ENCODE results near the gene SEC24B. TPM values are rescaled to one million over a fixed set of nuclear protein-coding genes. Genes with fewer than 3 reads are reported as not detected.
"Not testable (repeated sequence)": the region's sequence is repeated elsewhere in the genome, so short reads cannot be mapped to it uniquely, and the experiment has no call there.

The SEC24B gene
- total RNA-seq, 2 experiments from 2014 or later: 27.0 to 28.5 TPM

- ATAC-seq (ENCODE audit: low read depth); H3K9me3 Mint-ChIP-seq; H3K27ac Mint-ChIP-seq; DNase-seq; H3K27me3 Mint-ChIP-seq: not testable (repeated sequence)
- H3K36me3 Mint-ChIP-seq: peaks cover 15% of the 10 kb centered on the region
- POLR2A ChIA-PET: interaction anchor here (0.6 to 0.8 kb wide), 2 partner anchors 70 to 275 kb away, joined by 3 read pairs; no protein-coding TSS in a partner anchor
- H3K4me1 Mint-ChIP-seq: peaks cover 32% of the 10 kb centered on the region
- peak overlapping the region; percentile 11 for H3K4me3 Mint-ChIP-seq
Observed at GRCh38 chr4:109558095-109558494, 124.5 kb downstream of the SEC24B start.

- ATAC-seq (ENCODE audit: low read depth): peak; percentile 24
- peak; percentile 80 for DNase-seq
- H3K27ac Mint-ChIP-seq: peak overlapping the region; percentile 99
- POLR2A ChIA-PET: interaction anchor here (0.7 to 3.4 kb wide), 18 partner anchors 9 to 637 kb away, joined by 3 to 31 read pairs (median 4); partner anchors contain the start of genes CASP6, GAR1 and SEC24B
- H3K27me3 Mint-ChIP-seq: no peaks in the 10 kb centered on the region
- peaks cover 40% of the 10 kb centered on the region for H3K4me1 Mint-ChIP-seq
- no peaks in the 10 kb centered on the region for H3K9me3 Mint-ChIP-seq
- peaks cover 17% of the 10 kb centered on the region for H3K36me3 Mint-ChIP-seq
- H3K4me3 Mint-ChIP-seq: peak overlapping the region; percentile 98
Observed at GRCh38 chr4:109559625-109559982, 126.0 kb downstream of the SEC24B start.

GRCh38 chr4:109559983-109560686 lies 126.5 kb downstream of the SEC24B start, which contains the start of gene MCUB:
Gene MCUB (plus strand): TSS chr4:109560246. CDS start chr4:109560338, 92 bp downstream.
- no peaks in the 10 kb centered on the region for H3K9me3 Mint-ChIP-seq
- H3K27ac Mint-ChIP-seq: peak within 1 kb of the TSS; percentile 99
- no peaks in the 10 kb centered on the region for H3K27me3 Mint-ChIP-seq
- peaks cover 22% of the 10 kb centered on the region for H3K36me3 Mint-ChIP-seq
- POLR2A ChIA-PET: interaction anchor here (0.6 to 3.4 kb wide), 22 partner anchors 8 to 636 kb away, joined by 3 to 31 read pairs (median 4); partner anchors contain the start of genes CASP6, GAR1 and SEC24B
- ATAC-seq (ENCODE audit: low read depth) (peak; percentile 95), DNase-seq (peak; percentile 93)
- peaks cover 44% of the 10 kb centered on the region for H3K4me1 Mint-ChIP-seq
- H3K4me3 Mint-ChIP-seq: peak within 1 kb of the TSS; percentile 98

- Mint-ChIP-seq H3K4me3 (peak overlapping the region; percentile 98), H3K4me1 (peaks cover 44% of the 10 kb centered on the region), H3K36me3 (peaks cover 24% of the 10 kb centered on the region), H3K27me3 (no peaks in the 10 kb centered on the region), H3K9me3 (no peaks in the 10 kb centered on the region), H3K27ac (peak overlapping the region; percentile 99)
- DNase-seq (peak; percentile 60), ATAC-seq (ENCODE audit: low read depth) (peak; percentile 36)
- POLR2A ChIA-PET: interaction anchor here (0.6 to 3.4 kb wide), 20 partner anchors 10 to 635 kb away, joined by 3 to 31 read pairs (median 4); partner anchors contain the start of genes CASP6, GAR1 and SEC24B
Observed at GRCh38 chr4:109560687-109561461, 127.3 kb downstream of the SEC24B start.

- POLR2A ChIA-PET: interaction anchor here (0.8 to 2.1 kb wide), 5 partner anchors 12 to 83 kb away, joined by 3 to 5 read pairs (median 4); no protein-coding TSS in a partner anchor
- Mint-ChIP-seq H3K27ac (no peak overlapping the region), H3K27me3 (no peaks in the 10 kb centered on the region), H3K9me3 (no peaks in the 10 kb centered on the region), H3K36me3 (peaks cover 27% of the 10 kb centered on the region), H3K4me3 (peak overlapping the region; percentile 98), H3K4me1 (peaks cover 42% of the 10 kb centered on the region)
- DNase-seq (no peak), ATAC-seq (ENCODE audit: low read depth) (no peak)
Observed at GRCh38 chr4:109562457-109563239, 129.0 kb downstream of the SEC24B start.

GRCh38 chr4:109571494-109571893 lies 137.9 kb downstream of the SEC24B start:
- DNase-seq (no peak), ATAC-seq (ENCODE audit: low read depth) (no peak)
- H3K36me3 Mint-ChIP-seq: peaks cover 41% of the 10 kb centered on the region
- peaks cover 34% of the 10 kb centered on the region for H3K4me1 Mint-ChIP-seq
- no peaks in the 10 kb centered on the region for H3K9me3 Mint-ChIP-seq
- POLR2A ChIA-PET: interaction anchor here (0.9 to 1.1 kb wide), 2 partner anchors 10 to 12 kb away, joined by 3 to 6 read pairs; partner anchors contain the start of gene MCUB
- no peak overlapping the region for H3K27ac Mint-ChIP-seq
- no peaks in the 10 kb centered on the region for H3K27me3 Mint-ChIP-seq
- no peak overlapping the region for H3K4me3 Mint-ChIP-seq

GRCh38 chr4:109572154-109572553 lies 138.5 kb downstream of the SEC24B start:
- DNase-seq (no peak), ATAC-seq (ENCODE audit: low read depth) (no peak)
- peaks cover 42% of the 10 kb centered on the region for H3K36me3 Mint-ChIP-seq
- H3K27ac Mint-ChIP-seq: no peak overlapping the region
- no peaks in the 10 kb centered on the region for H3K9me3 Mint-ChIP-seq
- H3K27me3 Mint-ChIP-seq: no peaks in the 10 kb centered on the region
- peaks cover 37% of the 10 kb centered on the region for H3K4me1 Mint-ChIP-seq
- POLR2A ChIA-PET: interaction anchor here (0.9 to 1.1 kb wide), 3 partner anchors 11 to 125 kb away, joined by 3 to 6 read pairs (median 5); partner anchors contain the start of gene MCUB
- H3K4me3 Mint-ChIP-seq: no peak overlapping the region

- Mint-ChIP-seq H3K27ac (no peak overlapping the region), H3K4me1 (peaks cover 37% of the 10 kb centered on the region)
- DNase-seq: no peak
Observed at GRCh38 chr4:109574443-109574850, 140.8 kb downstream of the SEC24B start.

GRCh38 chr4:109574931-109575804 lies 141.6 kb downstream of the SEC24B start:
- Mint-ChIP-seq H3K4me3 (peak overlapping the region; percentile 39), H3K36me3 (peaks cover 46% of the 10 kb centered on the region), H3K27ac (no peak overlapping the region), H3K4me1 (peaks cover 37% of the 10 kb centered on the region), H3K9me3 (no peaks in the 10 kb centered on the region), H3K27me3 (no peaks in the 10 kb centered on the region)
- peak; percentile 57 for ATAC-seq (ENCODE audit: low read depth)
- no peak for DNase-seq
- POLR2A ChIA-PET: interaction anchor here (1.0 to 1.4 kb wide), 2 partner anchors 12 to 15 kb away, joined by 5 to 10 read pairs; partner anchors contain the start of gene MCUB

More at GRCh38 chr4:109574443-109574850, 140.8 kb downstream of the SEC24B start:
- POLR2A ChIA-PET: interaction anchor here (1.0 to 1.4 kb wide), 2 partner anchors 11 to 14 kb away, joined by 5 to 10 read pairs; partner anchors contain the start of gene MCUB
- Mint-ChIP-seq H3K36me3 (peaks cover 47% of the 10 kb centered on the region), H3K27me3 (no peaks in the 10 kb centered on the region), H3K9me3 (no peaks in the 10 kb centered on the region), H3K4me3 (peak overlapping the region; percentile 39)
- ATAC-seq (ENCODE audit: low read depth): peak; percentile 55

GRCh38 chr4:109576462-109576861 lies 142.8 kb downstream of the SEC24B start:
- Mint-ChIP-seq H3K4me1 (peaks cover 37% of the 10 kb centered on the region), H3K27me3 (no peaks in the 10 kb centered on the region), H3K27ac (no peak overlapping the region), H3K36me3 (peaks cover 47% of the 10 kb centered on the region), H3K4me3 (no peak overlapping the region), H3K9me3 (peaks cover 5% of the 10 kb centered on the region)
- DNase-seq: no peak
- POLR2A ChIA-PET: no interaction called here
- no peak for ATAC-seq (ENCODE audit: low read depth)

- POLR2A ChIA-PET: no interaction called here
- DNase-seq (no peak), ATAC-seq (ENCODE audit: low read depth) (no peak)
- peaks cover 35% of the 10 kb centered on the region for H3K4me1 Mint-ChIP-seq
- no peak overlapping the region for H3K27ac Mint-ChIP-seq
- no peaks in the 10 kb centered on the region for H3K27me3 Mint-ChIP-seq
- H3K4me3 Mint-ChIP-seq: no peak overlapping the region
- peaks cover 11% of the 10 kb centered on the region for H3K9me3 Mint-ChIP-seq
- H3K36me3 Mint-ChIP-seq: peaks cover 53% of the 10 kb centered on the region
Observed at GRCh38 chr4:109578846-109579245, 145.2 kb downstream of the SEC24B start.

- H3K36me3 Mint-ChIP-seq: peaks cover 60% of the 10 kb centered on the region
- DNase-seq; H3K27ac Mint-ChIP-seq; H3K4me3 Mint-ChIP-seq; ATAC-seq (ENCODE audit: low read depth); POLR2A ChIA-PET; H3K27me3 Mint-ChIP-seq: not testable (repeated sequence)
- H3K9me3 Mint-ChIP-seq: peaks cover 13% of the 10 kb centered on the region
- H3K4me1 Mint-ChIP-seq: peaks cover 32% of the 10 kb centered on the region
Observed at GRCh38 chr4:109579997-109580396, 146.4 kb downstream of the SEC24B start.

All from activated naive CD8-positive, alpha-beta T cell treated with anti-CD3 and anti-CD28 coated beads, Interleukin-2, amount 10 ng/mL, durations not matched to agents 7 days and 5 days (primary cell).